ENCODE data around the gene SPECC1.
"Not testable (repeated sequence)": the region's sequence is repeated elsewhere in the genome, so short reads cannot be mapped to it uniquely, and the experiment has no call there.

The SPECC1 gene

GRCh38 chr17:20092973-20093626 lies 83.9 kb downstream of the SPECC1 start:
- H3K9me3 Mint-ChIP-seq = no peaks in the 10 kb centered on the region
- H3K4me1 Mint-ChIP-seq = peaks cover 13% of the 10 kb centered on the region
- DNase-seq (ENCODE audit: low spot score in 2 of 2) (no peak), ATAC-seq (no peak)
- H3K27ac Mint-ChIP-seq = peak overlapping the region; percentile 67
- H3K36me3 Mint-ChIP-seq = no peaks in the 10 kb centered on the region
- H3K4me3 Mint-ChIP-seq = no peak overlapping the region

GRCh38 chr17:20094777-20095176 lies 85.6 kb downstream of the SPECC1 start:
- H3K9me3 Mint-ChIP-seq = no peaks in the 10 kb centered on the region
- no peak overlapping the region for H3K27ac Mint-ChIP-seq
- ATAC-seq (no peak), DNase-seq (ENCODE audit: low spot score in 2 of 2) (no peak)
- no peak overlapping the region for H3K4me3 Mint-ChIP-seq
- peaks cover 8% of the 10 kb centered on the region for H3K4me1 Mint-ChIP-seq
- H3K36me3 Mint-ChIP-seq = no peaks in the 10 kb centered on the region

- Mint-ChIP-seq H3K36me3 (no peaks in the 10 kb centered on the region), H3K4me3 (no peak overlapping the region), H3K9me3 (no peaks in the 10 kb centered on the region), H3K27ac (no peak overlapping the region), H3K4me1 (peaks cover under 1% of the 10 kb centered on the region)
- no peak for ATAC-seq
- DNase-seq (ENCODE audit: low spot score in 2 of 2) = no peak
Observed at GRCh38 chr17:20095336-20096080, 86.3 kb downstream of the SPECC1 start.

GRCh38 chr17:20096430-20096829 lies 87.3 kb downstream of the SPECC1 start:
- H3K36me3 Mint-ChIP-seq = no peaks in the 10 kb centered on the region
- no peak for DNase-seq (ENCODE audit: low spot score in 2 of 2)
- no peak for ATAC-seq
- H3K4me1 Mint-ChIP-seq = no peaks in the 10 kb centered on the region
- H3K9me3 Mint-ChIP-seq = no peaks in the 10 kb centered on the region
- H3K27ac Mint-ChIP-seq = no peak overlapping the region
- H3K4me3 Mint-ChIP-seq = no peak overlapping the region

GRCh38 chr17:20097330-20097729 lies 88.2 kb downstream of the SPECC1 start:
- H3K4me1 Mint-ChIP-seq = no peaks in the 10 kb centered on the region
- no peaks in the 10 kb centered on the region for H3K36me3 Mint-ChIP-seq
- H3K4me3 Mint-ChIP-seq = no peak overlapping the region
- ATAC-seq (no peak), DNase-seq (ENCODE audit: low spot score in 2 of 2) (no peak)
- H3K27ac Mint-ChIP-seq = no peak overlapping the region
- H3K9me3 Mint-ChIP-seq = no peaks in the 10 kb centered on the region

- Mint-ChIP-seq H3K36me3 (no peaks in the 10 kb centered on the region), H3K9me3 (no peaks in the 10 kb centered on the region), H3K4me3 (no peak overlapping the region), H3K27ac (no peak overlapping the region), H3K4me1 (no peaks in the 10 kb centered on the region)
- DNase-seq (ENCODE audit: low spot score in 2 of 2) (no peak), ATAC-seq (no peak)
Observed at GRCh38 chr17:20098314-20098713, 89.2 kb downstream of the SPECC1 start.

- ATAC-seq; H3K9me3 Mint-ChIP-seq; H3K4me1 Mint-ChIP-seq; H3K36me3 Mint-ChIP-seq; DNase-seq (ENCODE audit: low spot score in 2 of 2); H3K27ac Mint-ChIP-seq; H3K4me3 Mint-ChIP-seq: not testable (repeated sequence)
Observed at GRCh38 chr17:20100806-20101205, 91.6 kb downstream of the SPECC1 start.

- Mint-ChIP-seq H3K4me3 (no peak overlapping the region), H3K4me1 (peaks cover 9% of the 10 kb centered on the region), H3K36me3 (no peaks in the 10 kb centered on the region), H3K9me3 (no peaks in the 10 kb centered on the region), H3K27ac (no peak overlapping the region)
- no peak for DNase-seq (ENCODE audit: low spot score in 2 of 2)
- ATAC-seq = no peak
Observed at GRCh38 chr17:20103454-20104446, 94.6 kb downstream of the SPECC1 start.

- ATAC-seq = peak; percentile 28
- Mint-ChIP-seq H3K27ac (no peak overlapping the region), H3K9me3 (no peaks in the 10 kb centered on the region), H3K4me1 (peaks cover 9% of the 10 kb centered on the region), H3K36me3 (no peaks in the 10 kb centered on the region), H3K4me3 (no peak overlapping the region)
- no peak for DNase-seq (ENCODE audit: low spot score in 2 of 2)
Observed at GRCh38 chr17:20105539-20106280, 96.6 kb downstream of the SPECC1 start.

- peak; percentile 42 for ATAC-seq
Observed at GRCh38 chr17:20106446-20106845, 97.3 kb downstream of the SPECC1 start.

GRCh38 chr17:20109076-20109475 lies 99.9 kb downstream of the SPECC1 start:
- H3K27ac Mint-ChIP-seq = no peak overlapping the region
- no peaks in the 10 kb centered on the region for H3K9me3 Mint-ChIP-seq
- no peaks in the 10 kb centered on the region for H3K36me3 Mint-ChIP-seq
- ATAC-seq (no peak), DNase-seq (ENCODE audit: low spot score in 2 of 2) (no peak)
- no peak overlapping the region for H3K4me3 Mint-ChIP-seq
- peaks cover 9% of the 10 kb centered on the region for H3K4me1 Mint-ChIP-seq

More at GRCh38 chr17:20106446-20106845, 97.3 kb downstream of the SPECC1 start:
- H3K9me3 Mint-ChIP-seq; H3K36me3 Mint-ChIP-seq; H3K4me3 Mint-ChIP-seq; H3K4me1 Mint-ChIP-seq; DNase-seq (ENCODE audit: low spot score in 2 of 2); H3K27ac Mint-ChIP-seq: not testable (repeated sequence)

- peak overlapping the region; percentile 52 for H3K27ac Mint-ChIP-seq
Observed at GRCh38 chr17:20111538-20111937, 102.4 kb downstream of the SPECC1 start.

GRCh38 chr17:20114466-20114865 lies 105.3 kb downstream of the SPECC1 start:
- no peak overlapping the region for H3K27ac Mint-ChIP-seq
- no peaks in the 10 kb centered on the region for H3K9me3 Mint-ChIP-seq
- H3K4me1 Mint-ChIP-seq = no peaks in the 10 kb centered on the region
- no peak for DNase-seq (ENCODE audit: low spot score in 2 of 2)
- H3K36me3 Mint-ChIP-seq = no peaks in the 10 kb centered on the region
- no peak for ATAC-seq
- H3K4me3 Mint-ChIP-seq = no peak overlapping the region

More at GRCh38 chr17:20111538-20111937, 102.4 kb downstream of the SPECC1 start:
- Mint-ChIP-seq H3K4me3 (no peak overlapping the region), H3K4me1 (no peaks in the 10 kb centered on the region), H3K9me3 (no peaks in the 10 kb centered on the region), H3K36me3 (no peaks in the 10 kb centered on the region)
- DNase-seq (ENCODE audit: low spot score in 2 of 2) (no peak), ATAC-seq (no peak)

GRCh38 chr17:20116683-20117309 lies 107.6 kb downstream of the SPECC1 start:
- Mint-ChIP-seq H3K4me1 (no peaks in the 10 kb centered on the region), H3K36me3 (no peaks in the 10 kb centered on the region), H3K4me3 (no peak overlapping the region), H3K9me3 (no peaks in the 10 kb centered on the region), H3K27ac (no peak overlapping the region)
- peak; percentile 78 for ATAC-seq
- DNase-seq (ENCODE audit: low spot score in 2 of 2) = peak; percentile 42 to 75

Data from stimulated activated effector memory CD8-positive, alpha-beta T cell treated with anti-CD3 and anti-CD28 coated beads, Interleukin-12 subunit alpha, Interleukin-12 subunit beta, amount 100 ng/mL, for 72 hours (primary cell).